DND-41 (cell line): Measurements from ENCODE around the gene PTPN1.

Experiments
- ATAC-seq: fragments of 200-7000 bp; cut with Tn5 transposase; 3 replicates; pipeline ENCODE4 v1.9.1; 2021; ENCODE audit warnings: low read depth; ENCODE audit not compliant: insufficient read depth
- DNase-seq: peaks from one replicate; pipeline ENCODE4 v3.0.0-alpha.2; 2020
- H2AFZ ChIP-seq: 2 replicates; pipeline ENCODE4 v1.6.0; 2012; ENCODE audit warnings: low read depth, low read length
- H3K27ac ChIP-seq: 2 replicates; pipeline ENCODE4 v1.5.1; 2012; ENCODE audit warnings: low read length, inconsistent platforms
- H3K27me3 ChIP-seq: fragments of 200-600 bp; sonication (generic); 2 replicates; pipeline ENCODE4 v1.6.0; 2012; ENCODE audit warnings: low read length, mild to moderate bottlenecking, inconsistent platforms; ENCODE audit not compliant: insufficient read depth, poor library complexity
- H3K36me3 ChIP-seq: 2 replicates; pipeline ENCODE4 v1.5.1; 2012; ENCODE audit warnings: low read length, inconsistent platforms; ENCODE audit not compliant: insufficient read depth
- H3K4me1 ChIP-seq: 2 replicates; pipeline ENCODE4 v1.5.1; 2012; ENCODE audit warnings: mild to moderate bottlenecking, low read length; ENCODE audit not compliant: insufficient read depth
- H3K4me2 ChIP-seq: 2 replicates; pipeline ENCODE4 v1.6.0; 2012; ENCODE audit warnings: mild to moderate bottlenecking, moderate library complexity, low read length, inconsistent platforms; ENCODE audit not compliant: insufficient read depth
- H3K4me3 ChIP-seq, 2 experiments: fragments of 200-600 bp in 1 of 2; shearing (Covaris generic) in 1 of 2; 2 replicates each; pipeline ENCODE4 v1.5.1; 2012 to 2016; ENCODE audit warnings: inconsistent platforms in 2 of 2, low read length in 2 of 2, mild to moderate bottlenecking in 2 of 2, low read depth in 1 of 2, moderate library complexity in 1 of 2
- H3K79me2 ChIP-seq: 2 replicates; pipeline ENCODE4 v1.6.0; 2012; ENCODE audit warnings: low read length, inconsistent platforms; ENCODE audit not compliant: insufficient read depth
- H3K9ac ChIP-seq: 2 replicates; pipeline ENCODE4 v1.6.0; 2012; ENCODE audit warnings: low read depth, mild to moderate bottlenecking, inconsistent platforms, low read length, moderate library complexity
- H3K9me3 ChIP-seq: 2 replicates; pipeline ENCODE4 v1.5.1; 2012; ENCODE audit warnings: low read length, moderate library complexity, mild to moderate bottlenecking, inconsistent platforms; ENCODE audit not compliant: insufficient read depth, severe bottlenecking
- H4K20me1 ChIP-seq: 2 replicates; pipeline ENCODE4 v1.6.0; 2012; ENCODE audit warnings: low read length; ENCODE audit not compliant: insufficient read depth
- CTCF ChIP-seq: IDR thresholded peaks from 2 replicates; pipeline ENCODE4 v1.5.1; 2012; ENCODE audit warnings: borderline replicate concordance, low read length, moderate library complexity, mild to moderate bottlenecking; ENCODE audit not compliant: poor library complexity, severe bottlenecking; ENCODE audit errors: extremely low read depth
- EZH2 ChIP-seq: IDR thresholded peaks from 3 replicates; pipeline ENCODE4 v1.6.1; 2012; ENCODE audit warnings: borderline replicate concordance, low read depth, mild to moderate bottlenecking, moderate library complexity, low read length, inconsistent platforms; ENCODE audit not compliant: severe bottlenecking

The PTPN1 gene

GRCh38 chr20:50585214-50585613 lies 75.0 kb downstream of the PTPN1 start:
- H3K27ac ChIP-seq = no peak overlapping the region
- no peaks in the 10 kb centered on the region for H3K9me3 ChIP-seq
- ATAC-seq (no peak), DNase-seq (no peak)
- no peak for TF ChIP-seq CTCF
- no peak for TF ChIP-seq EZH2
- H3K79me2 ChIP-seq = no peaks in the 10 kb centered on the region
- peaks cover 62% of the 10 kb centered on the region for H3K36me3 ChIP-seq
- H3K4me2 ChIP-seq = no peak overlapping the region
- no peak overlapping the region for H2AFZ ChIP-seq
- H3K27me3 ChIP-seq = no peaks in the 10 kb centered on the region
- H3K9ac ChIP-seq = no peak overlapping the region
- H3K4me1 ChIP-seq = no peaks in the 10 kb centered on the region
- no peak overlapping the region for H3K4me3 ChIP-seq
- H4K20me1 ChIP-seq = peaks cover 10% of the 10 kb centered on the region

- no peak overlapping the region for H3K4me2 ChIP-seq
- H3K9ac ChIP-seq = no peak overlapping the region
- H3K9me3 ChIP-seq = no peaks in the 10 kb centered on the region
- H3K4me3 ChIP-seq = no peak overlapping the region
- H3K36me3 ChIP-seq = peaks cover 58% of the 10 kb centered on the region
- no peaks in the 10 kb centered on the region for H3K4me1 ChIP-seq
- H3K27ac ChIP-seq = no peak overlapping the region
- DNase-seq = no peak
- H2AFZ ChIP-seq = no peak overlapping the region
- ATAC-seq = no peak
- no peaks in the 10 kb centered on the region for H3K79me2 ChIP-seq
- TF ChIP-seq EZH2 (no peak), CTCF (no peak)
- H3K27me3 ChIP-seq = no peaks in the 10 kb centered on the region
- H4K20me1 ChIP-seq = peaks cover 10% of the 10 kb centered on the region; the same call in 1 of the 2 replicates
Measured at GRCh38 chr20:50585678-50586077, 75.5 kb downstream of the PTPN1 start.

GRCh38 chr20:50586531-50587232 lies 76.5 kb downstream of the PTPN1 start:
- H3K9me3 ChIP-seq = no peaks in the 10 kb centered on the region
- DNase-seq = no peak
- H3K27me3 ChIP-seq = no peaks in the 10 kb centered on the region
- H3K79me2 ChIP-seq = no peaks in the 10 kb centered on the region
- no peak overlapping the region for H3K4me2 ChIP-seq
- H4K20me1 ChIP-seq = peaks cover 10% of the 10 kb centered on the region; the same call in 1 of the 2 replicates
- ATAC-seq = no peak
- H3K4me3 ChIP-seq = no peak overlapping the region
- no peak for TF ChIP-seq EZH2
- no peak for TF ChIP-seq CTCF
- no peaks in the 10 kb centered on the region for H3K4me1 ChIP-seq
- H3K9ac ChIP-seq = no peak overlapping the region
- H3K36me3 ChIP-seq = peaks cover 48% of the 10 kb centered on the region
- H2AFZ ChIP-seq = no peak overlapping the region
- no peak overlapping the region for H3K27ac ChIP-seq
